Stimulated activated CD8-positive, alpha-beta memory T cell treated with anti-CD3 and anti-CD28 coated beads, Interleukin-7, amount 100 ng/mL, for 24 hours (primary cell): ENCODE measurements around the gene FOXP1.

ENCODE experiments used
- DNase-seq: peaks from one replicate; pipeline ENCODE4 v3.0.0-alpha.2; 2020; ENCODE audit warnings: low read depth

FOXP1 gene

GRCh38 chr3:71564361-71564760 lies 19.2 kb downstream of the FOXP1 start:
- no peak for DNase-seq

GRCh38 chr3:71563827-71564226 lies 19.7 kb downstream of the FOXP1 start:
- no peak for DNase-seq

- DNase-seq: no peak
Measured at GRCh38 chr3:71562938-71563337, 20.6 kb downstream of the FOXP1 start.

- DNase-seq: no peak
Measured at GRCh38 chr3:71560665-71561064, 22.9 kb downstream of the FOXP1 start.

GRCh38 chr3:71559578-71560162 lies 23.9 kb downstream of the FOXP1 start:
- no peak for DNase-seq

- no peak for DNase-seq
Measured at GRCh38 chr3:71559021-71559420, 24.5 kb downstream of the FOXP1 start.

- DNase-seq: no peak
Measured at GRCh38 chr3:71554649-71555048, 28.9 kb downstream of the FOXP1 start.

- no peak for DNase-seq
Measured at GRCh38 chr3:71551311-71551919, 32.1 kb downstream of the FOXP1 start.

GRCh38 chr3:71549951-71550350 lies 33.6 kb downstream of the FOXP1 start:
- DNase-seq: no peak

- no peak for DNase-seq
Measured at GRCh38 chr3:71548705-71549384, 34.7 kb downstream of the FOXP1 start.

- DNase-seq: no peak
Measured at GRCh38 chr3:71547249-71548198, 36.0 kb downstream of the FOXP1 start.

GRCh38 chr3:71546821-71547220 lies 36.7 kb downstream of the FOXP1 start:
- DNase-seq: no peak

GRCh38 chr3:71545330-71545729 lies 38.2 kb downstream of the FOXP1 start:
- DNase-seq: no peak

GRCh38 chr3:71543371-71544016 lies 40.0 kb downstream of the FOXP1 start:
- DNase-seq: no peak

- no peak for DNase-seq
Measured at GRCh38 chr3:71542521-71543370, 40.8 kb downstream of the FOXP1 start.

- DNase-seq: no peak
Measured at GRCh38 chr3:71541313-71541712, 42.2 kb downstream of the FOXP1 start.

GRCh38 chr3:71537211-71537611 lies 46.3 kb downstream of the FOXP1 start:
- no peak for DNase-seq

GRCh38 chr3:71536376-71536965 lies 47.1 kb downstream of the FOXP1 start:
- DNase-seq: no peak

- no peak for DNase-seq
Measured at GRCh38 chr3:71533588-71533987, 49.9 kb downstream of the FOXP1 start.

GRCh38 chr3:71532639-71533395 lies 50.7 kb downstream of the FOXP1 start:
- no peak for DNase-seq
